Liver (tissue), 2 donors: ENCODE measurements around the gene ITCH.
"Not testable (repeated sequence)": the region's sequence is repeated elsewhere in the genome, so short reads cannot be mapped to it uniquely, and the experiment has no call there.

ENCODE experiments used
- FOXA1 ChIP-seq: IDR thresholded peaks from 2 replicates; pipeline ENCODE4 v1.6.1; 2016; ENCODE audit warnings: antibody characterized with exemption
- YY1 ChIP-seq: IDR thresholded peaks from 2 replicates; pipeline ENCODE4 v1.6.1; 2016; ENCODE audit warnings: antibody characterized with exemption, mild to moderate bottlenecking
- TF ChIP-seq, protein P1 (sequence below): fragments of 150-350 bp; IDR thresholded peaks from 2 replicates; pipeline ENCODE4 v1.5.1; 2017; ENCODE audit warnings: improper control_type of control experiment, low read depth, low read length; ENCODE audit not compliant: missing input control
- donor health status: healthy.

DNA sequence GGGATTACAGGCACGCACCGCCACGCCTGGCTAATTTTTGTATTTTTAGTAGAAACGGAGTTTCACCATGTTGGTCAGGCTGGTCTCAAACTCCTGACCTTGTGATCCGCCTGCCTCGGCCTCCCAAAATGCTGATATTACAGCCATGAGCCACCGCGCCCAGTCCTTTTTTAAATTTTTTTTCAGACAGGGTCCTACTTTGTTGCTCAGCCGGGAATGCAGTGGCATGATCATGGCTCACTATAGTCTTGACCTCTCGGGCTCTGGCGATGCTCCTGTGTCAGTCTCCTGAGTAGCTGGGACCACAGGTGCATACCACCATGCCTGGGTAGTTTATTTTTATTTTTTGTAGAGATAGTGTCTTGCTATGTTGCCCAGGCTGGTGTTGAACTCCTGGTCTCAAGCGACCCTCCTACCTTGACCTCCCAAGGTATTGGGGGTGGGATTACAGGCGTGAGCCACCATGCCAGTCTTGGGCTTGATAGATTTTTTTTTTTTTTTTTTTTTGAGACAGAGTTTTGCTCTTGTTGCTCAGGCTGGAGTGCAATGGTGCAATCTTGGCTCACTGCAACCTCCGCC lies 19.9 kb downstream of the ITCH start:
- TF ChIP-seq, protein P1, sequence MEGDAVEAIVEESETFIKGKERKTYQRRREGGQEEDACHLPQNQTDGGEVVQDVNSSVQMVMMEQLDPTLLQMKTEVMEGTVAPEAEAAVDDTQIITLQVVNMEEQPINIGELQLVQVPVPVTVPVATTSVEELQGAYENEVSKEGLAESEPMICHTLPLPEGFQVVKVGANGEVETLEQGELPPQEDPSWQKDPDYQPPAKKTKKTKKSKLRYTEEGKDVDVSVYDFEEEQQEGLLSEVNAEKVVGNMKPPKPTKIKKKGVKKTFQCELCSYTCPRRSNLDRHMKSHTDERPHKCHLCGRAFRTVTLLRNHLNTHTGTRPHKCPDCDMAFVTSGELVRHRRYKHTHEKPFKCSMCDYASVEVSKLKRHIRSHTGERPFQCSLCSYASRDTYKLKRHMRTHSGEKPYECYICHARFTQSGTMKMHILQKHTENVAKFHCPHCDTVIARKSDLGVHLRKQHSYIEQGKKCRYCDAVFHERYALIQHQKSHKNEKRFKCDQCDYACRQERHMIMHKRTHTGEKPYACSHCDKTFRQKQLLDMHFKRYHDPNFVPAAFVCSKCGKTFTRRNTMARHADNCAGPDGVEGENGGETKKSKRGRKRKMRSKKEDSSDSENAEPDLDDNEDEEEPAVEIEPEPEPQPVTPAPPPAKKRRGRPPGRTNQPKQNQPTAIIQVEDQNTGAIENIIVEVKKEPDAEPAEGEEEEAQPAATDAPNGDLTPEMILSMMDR: not testable (repeated sequence)
- not testable (repeated sequence) for TF ChIP-seq YY1, FOXA1
